Measurements from ENCODE around the gene SHISA6.

SHISA6 gene

DNA sequence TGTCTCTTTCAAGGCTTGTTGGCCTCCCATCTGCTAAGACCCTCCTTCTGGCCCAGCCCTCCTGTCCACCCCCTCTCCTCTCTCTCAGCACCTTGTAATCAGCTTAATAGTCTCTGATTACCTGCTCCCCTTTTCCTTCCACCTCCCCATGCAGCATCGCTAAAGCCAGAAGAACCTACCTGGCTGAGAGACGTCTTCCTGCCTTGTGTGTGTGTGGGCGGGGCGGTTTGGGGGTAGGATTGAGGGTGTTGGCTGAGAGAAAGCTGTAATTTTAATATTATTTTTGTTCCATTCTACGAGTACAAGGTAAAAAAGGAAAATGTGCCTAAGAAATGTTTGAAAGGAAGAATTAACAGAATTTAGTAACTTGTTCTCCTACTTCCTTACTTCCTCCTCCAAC is 360.6 kb downstream of the SHISA6 start:
- ATAC-seq = no peak

DNA sequence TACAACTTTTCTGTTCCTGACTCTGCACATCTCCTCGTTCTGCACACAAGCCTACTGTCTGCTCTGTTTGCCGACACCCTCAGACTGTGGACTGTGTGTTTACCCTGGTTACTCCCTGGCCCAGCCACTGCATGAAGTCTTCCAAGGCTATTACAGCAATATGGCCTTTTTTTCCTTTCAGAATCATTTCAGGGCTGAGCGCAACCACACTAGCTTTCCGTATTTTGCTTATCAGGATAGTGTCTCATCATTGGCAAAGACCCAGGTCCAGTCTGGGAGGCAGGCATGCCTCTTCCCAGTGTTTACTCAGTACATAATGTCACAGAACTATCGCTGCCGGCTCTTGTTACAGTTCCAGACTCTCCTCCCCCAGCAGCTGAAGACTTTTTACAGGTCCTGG is 367.4 kb downstream of the SHISA6 start:
- no peak for ATAC-seq

DNA sequence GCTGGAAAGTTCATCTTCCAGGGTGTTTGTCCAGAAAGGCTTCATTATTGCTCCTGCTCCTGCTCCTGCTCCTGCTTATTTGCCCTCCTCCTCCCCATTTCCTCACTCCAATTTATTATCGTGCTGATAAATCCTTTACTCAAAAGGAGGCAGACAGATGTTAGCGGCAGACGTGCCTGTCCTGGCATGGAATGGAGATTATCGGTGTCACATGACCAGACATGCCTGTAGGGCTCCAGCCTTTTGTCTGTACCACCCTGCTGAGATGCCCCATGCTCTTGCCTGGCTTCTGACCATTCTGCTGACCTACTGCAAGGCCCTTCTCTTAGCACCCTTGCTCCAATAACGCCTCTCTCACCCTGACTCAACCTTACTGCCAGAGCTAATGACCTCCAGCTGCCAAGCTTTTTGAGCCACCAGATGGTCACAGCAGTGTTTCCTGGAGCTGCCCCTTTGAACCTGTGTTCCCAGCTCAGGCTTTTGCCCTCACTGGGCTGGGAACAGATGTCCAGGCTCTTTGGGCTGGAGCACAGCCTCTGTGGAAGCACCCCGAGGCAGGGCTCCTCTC is 370.1 kb downstream of the SHISA6 start:
- no peak for ATAC-seq

DNA sequence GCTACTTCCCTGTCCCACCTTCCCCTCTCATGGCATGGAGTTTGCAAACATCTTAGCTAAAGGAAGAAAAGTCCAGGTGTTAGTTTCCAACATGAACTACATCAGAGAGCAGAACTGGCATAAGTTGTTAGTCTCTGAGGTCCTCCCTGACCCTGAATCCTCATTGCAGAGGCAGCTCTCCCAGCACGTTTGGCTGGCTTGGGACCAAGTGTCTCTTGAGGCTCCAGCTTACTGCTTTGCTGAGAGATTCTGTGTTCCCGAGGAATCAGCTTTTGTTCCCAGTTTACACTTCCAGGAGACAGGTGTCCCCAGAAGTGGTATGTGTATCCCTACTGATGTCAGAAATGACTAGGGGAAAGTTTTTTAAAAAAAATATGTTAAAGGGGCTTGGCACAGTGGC is 371.9 kb downstream of the SHISA6 start:
- ATAC-seq = no peak

Data from activated CD4-positive, CD25-positive, alpha-beta regulatory T cell treated with anti-CD3 and anti-CD28 coated beads, Interleukin-2, amount 50 U/mL, for 24 hours (primary cell).